UCSD-AML1 (cell line): Measurements from ENCODE around the gene SLC22A6.
"Not testable (repeated sequence)": the region's sequence is repeated elsewhere in the genome, so short reads cannot be mapped to it uniquely, and the experiment has no call there.

Source experiments
- DNase-seq: peaks from one replicate; lab custom pipeline; 2025; ENCODE audit not compliant: unreplicated experiment; lab: John Stamatoyannopoulos, UW

SLC22A6 gene

GRCh38 chr11:62985041-62985750, 429 bp upstream of the SLC22A6 start:
- no peak for DNase-seq

GRCh38 chr11:62983536-62984199, 1.1 kb downstream of the SLC22A6 start:
- no peak for DNase-seq

DNA sequence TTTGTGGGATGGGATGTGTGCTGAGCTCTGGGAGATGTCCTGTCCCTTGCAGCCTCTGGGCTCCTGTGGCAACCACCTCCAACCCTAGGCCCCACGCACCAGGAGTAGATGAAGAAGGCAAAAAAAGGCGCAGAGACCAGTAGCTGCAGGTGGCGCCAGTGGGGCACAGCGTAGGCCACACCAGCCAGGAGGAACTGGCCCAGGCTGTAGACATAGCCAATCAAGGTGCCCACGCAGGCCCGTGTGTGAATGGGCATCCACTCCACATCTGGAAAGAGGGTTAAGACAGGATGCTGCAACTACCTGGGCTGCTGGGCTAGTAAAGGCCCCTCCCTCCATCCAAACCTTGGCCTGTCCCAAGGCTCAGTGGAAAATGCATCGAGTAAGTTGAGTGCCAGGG, 3.0 kb downstream of the SLC22A6 start:
- DNase-seq = no peak

GRCh38 chr11:62980133-62980760, 4.5 kb downstream of the SLC22A6 start:
- DNase-seq = no peak

DNA sequence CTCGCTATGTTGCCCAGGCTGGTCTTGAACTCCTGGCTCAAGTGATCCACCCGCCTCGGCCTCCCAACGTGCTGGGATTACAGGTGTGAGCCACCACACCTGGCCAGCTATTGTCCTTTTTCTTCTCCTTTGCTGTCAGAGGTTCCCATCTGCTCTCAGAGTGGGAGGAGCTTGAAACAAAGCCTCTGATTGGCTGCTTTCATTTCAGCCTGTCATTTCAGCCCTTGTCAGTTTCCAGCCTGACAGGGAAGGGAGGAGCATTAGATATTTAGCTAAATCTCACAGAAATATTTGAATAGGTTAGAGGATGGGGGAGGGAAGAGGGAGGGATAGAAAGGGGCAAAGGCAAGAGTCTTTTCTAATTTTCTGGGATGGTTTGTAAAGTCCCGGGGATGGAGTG, 8.7 kb downstream of the SLC22A6 start:
- no peak for DNase-seq

DNA sequence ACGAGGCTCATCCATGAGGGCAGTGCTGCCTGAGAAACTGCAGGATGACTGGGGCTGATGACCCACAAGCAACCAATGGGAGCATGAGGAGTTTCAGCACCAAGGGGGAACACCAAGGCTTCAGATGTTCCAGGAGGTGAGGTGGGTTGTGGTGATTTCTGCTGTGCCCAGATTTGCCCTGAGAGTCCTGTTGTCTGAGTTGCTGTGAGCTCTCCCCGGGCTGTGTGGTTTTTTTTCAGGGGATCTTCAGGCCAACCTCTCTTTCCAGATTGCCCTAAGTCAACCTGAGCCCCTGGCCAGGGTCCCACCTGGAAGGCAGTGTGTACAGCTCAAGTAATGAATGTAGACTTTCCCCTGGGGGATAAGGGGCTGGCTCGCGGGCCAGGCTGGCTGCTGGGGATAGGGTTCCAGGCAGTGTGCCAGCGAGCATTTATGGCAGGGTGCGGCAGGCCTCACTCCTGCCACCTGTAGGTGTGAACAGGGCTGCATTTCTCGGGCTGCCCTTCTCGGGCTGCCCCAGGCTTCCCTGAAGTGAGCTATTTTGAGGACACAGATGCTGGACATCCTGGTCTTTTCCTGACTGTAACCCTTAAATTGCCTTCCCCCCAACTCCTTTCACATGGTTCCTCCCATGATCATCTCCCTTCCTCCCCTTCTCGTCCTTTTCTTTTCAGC, 9.8 kb downstream of the SLC22A6 start:
- DNase-seq = peak; percentile 31

DNA sequence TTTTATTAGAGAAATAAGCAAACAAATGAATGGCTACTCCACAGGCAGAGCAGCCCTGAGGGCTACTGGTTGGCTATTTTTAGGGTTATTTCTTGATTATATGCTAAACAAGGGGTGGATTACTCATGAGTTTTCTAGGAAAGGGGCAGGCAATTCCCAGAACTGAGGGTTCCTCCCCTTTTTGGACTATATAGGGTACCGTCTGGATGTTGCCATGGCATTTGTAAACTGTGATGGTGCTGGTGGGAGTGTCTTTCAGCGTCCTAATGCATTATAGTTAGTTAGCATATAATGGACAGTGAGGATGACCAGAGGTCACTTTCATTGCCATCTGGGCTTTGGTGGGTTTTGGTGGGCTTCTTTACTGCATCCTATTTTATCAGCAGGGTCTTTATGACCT, 19.2 kb downstream of the SLC22A6 start:
- no peak for DNase-seq

- no peak for DNase-seq
Measured at GRCh38 chr11:62962391-62962790, 22.4 kb downstream of the SLC22A6 start.

- no peak for DNase-seq
Measured at GRCh38 chr11:62961017-62961570, 23.7 kb downstream of the SLC22A6 start.

- DNase-seq = no peak
Measured at GRCh38 chr11:62959422-62959980, 25.3 kb downstream of the SLC22A6 start.

DNA sequence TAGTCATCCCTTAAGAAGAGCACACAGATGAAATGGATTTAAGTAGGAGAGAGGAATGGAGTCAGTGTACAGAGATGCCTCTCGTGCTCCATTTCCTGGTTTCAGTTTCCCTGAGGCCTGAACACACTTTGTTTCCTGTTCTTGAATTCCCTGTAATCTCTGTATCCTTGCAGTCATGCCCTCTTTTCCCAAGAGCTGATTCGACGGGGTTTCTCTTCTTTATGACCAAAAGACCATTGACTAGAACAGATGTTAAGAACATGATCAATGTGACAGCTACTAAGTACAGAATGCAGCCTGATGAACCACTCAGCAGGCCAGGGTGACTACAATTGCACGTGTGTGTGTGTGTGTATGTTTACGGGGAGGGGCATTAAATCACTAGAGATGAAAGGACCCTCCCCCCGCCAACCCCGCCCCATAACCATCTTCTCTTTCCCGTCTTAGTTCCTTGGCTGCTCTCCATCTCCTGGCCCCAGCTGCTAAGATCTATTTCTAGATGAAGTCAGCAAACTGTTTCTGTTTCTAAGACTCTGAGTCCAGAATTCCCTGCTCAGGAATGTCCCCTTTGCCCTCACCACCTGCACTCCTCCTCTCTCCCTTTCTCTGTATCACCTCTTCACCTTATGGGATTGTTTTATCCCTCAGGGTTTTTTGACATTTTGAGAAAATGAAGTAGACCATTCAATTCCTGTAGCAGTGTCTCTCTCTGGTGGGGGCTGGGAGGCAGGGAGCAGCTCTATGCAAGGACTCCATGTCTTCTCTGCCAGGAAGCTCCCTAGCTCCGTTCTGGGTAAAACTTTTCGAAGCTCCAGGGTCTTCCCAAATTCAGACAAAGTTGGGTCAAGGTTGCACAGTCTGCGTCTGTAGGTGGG, 26.0 kb downstream of the SLC22A6 start:
- no peak for DNase-seq

DNA sequence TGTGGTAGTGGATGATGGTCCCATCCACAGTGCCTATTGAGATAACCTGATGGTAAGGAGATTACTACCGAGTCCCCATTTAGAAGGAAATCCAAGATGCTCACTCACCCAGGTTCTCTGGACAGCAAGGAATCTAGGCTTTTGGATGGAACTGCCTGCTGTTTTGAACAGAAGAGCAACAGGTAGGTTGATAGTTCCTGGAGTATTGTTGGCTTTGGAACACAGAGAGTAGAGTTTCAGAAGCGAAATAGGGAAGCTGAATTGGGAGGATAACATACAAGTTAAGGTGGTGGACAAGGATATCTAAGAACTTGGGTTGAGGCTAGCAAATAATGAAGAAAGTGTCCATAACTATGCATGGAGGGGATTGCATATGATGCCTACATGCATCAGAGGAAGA, 27.6 kb downstream of the SLC22A6 start:
- DNase-seq = no peak

- DNase-seq = no peak
Measured at GRCh38 chr11:62954478-62954877, 30.3 kb downstream of the SLC22A6 start.

DNA sequence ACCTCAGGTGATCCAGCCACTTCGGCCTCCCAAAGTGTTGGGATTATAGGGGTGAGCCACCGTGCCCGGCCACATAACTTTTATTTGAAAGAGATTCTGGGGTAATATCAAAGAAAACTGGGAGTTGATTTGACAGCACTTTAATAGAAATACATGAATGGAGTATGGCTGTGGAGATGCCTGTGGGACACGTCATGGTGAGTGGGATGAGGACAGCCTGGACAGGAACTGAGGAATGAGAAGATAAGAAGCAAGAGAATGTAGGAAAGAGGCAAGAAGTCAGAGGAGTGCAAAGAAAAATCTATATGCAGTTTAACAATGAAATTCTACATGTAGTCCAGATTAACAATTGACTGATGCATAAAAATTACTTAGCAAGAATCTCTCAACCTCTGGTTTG, 31.0 kb downstream of the SLC22A6 start:
- no peak for DNase-seq

GRCh38 chr11:62948765-62949320, 35.9 kb downstream of the SLC22A6 start:
- no peak for DNase-seq

DNA sequence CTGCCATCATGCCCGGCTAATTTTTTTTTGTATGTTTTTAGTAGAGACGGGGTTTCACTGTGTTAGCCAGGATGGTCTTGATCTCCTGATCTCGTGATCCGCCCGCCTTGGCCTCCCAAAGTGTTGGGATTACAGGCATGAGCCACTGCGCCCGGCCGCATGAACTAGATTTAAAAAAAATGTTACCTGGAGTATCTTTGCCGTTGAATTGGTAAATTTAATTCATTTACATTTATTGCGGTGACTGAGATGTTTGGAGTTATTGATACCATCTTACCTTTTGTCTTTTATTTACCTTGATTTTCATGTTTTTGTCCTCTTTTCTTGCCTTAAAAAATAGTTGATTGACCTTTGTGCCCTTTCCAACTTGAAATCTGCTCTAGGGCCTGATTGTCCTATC, 39.2 kb downstream of the SLC22A6 start:
- not testable (repeated sequence) for DNase-seq

GRCh38 chr11:62937528-62937927, 47.2 kb downstream of the SLC22A6 start:
- DNase-seq = not testable (repeated sequence)

- no peak for DNase-seq
Measured at GRCh38 chr11:62934496-62934785, 50.3 kb downstream of the SLC22A6 start.

DNA sequence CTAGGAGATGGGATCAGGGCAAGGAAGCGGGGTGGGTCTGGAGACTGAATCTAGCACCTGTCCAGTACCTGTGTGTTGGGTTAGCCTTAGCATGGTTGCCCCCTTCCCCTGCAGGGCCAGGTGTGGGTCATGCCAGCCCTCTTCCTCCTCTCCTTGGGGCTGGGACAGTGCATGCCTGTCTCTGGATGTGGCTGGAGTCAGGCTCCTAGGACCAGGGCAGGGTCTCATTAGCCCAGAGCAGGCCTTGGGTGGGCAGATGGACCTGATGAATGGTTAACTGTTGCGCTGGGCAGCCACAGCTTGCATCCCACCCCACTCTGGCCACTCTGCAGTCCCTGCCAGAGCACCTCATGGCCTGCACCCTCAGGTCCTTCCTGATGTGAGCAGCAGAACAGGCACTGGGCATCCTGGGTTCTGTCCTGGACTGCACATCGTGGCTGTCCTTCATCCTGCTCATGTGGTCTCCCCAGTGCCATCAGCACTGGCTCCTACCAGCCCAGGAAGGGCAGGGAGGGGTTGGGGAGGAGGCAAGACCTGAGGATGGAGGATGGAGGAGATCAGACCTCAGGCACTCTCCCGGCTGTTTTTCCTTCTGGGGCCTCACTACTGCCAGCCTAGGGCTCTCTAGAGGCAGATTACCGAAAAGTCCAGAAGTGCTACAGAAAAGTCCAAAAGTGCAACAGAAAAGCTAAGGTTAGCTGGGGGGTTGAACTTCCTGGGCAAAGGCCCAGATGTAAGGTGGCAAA, 50.8 kb downstream of the SLC22A6 start:
- no peak for DNase-seq
